ENCODE data around the gene LMF2.

Gene LMF2

DNA sequence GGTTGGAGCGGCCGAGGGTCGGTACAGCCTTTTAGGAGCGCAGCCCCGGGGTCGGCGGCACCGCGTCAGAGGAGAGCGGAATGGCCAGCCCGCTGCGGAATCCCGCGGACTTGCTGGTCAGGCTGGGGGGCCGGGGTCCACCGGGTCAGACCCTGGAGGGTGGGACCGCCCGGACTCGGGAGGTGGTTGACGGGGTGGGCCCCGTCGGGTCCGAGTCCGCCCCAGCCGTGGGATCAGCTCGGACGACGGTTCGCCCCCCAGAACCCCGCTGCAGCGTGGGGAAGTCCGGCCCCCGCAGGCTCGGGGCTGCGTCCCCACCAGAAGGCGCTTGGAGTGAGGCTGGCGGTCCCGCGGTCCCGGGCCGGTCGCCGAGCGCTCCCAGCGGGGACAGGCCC lies 26.5 kb downstream of the LMF2 start:
- no peak for DNase-seq

DNA sequence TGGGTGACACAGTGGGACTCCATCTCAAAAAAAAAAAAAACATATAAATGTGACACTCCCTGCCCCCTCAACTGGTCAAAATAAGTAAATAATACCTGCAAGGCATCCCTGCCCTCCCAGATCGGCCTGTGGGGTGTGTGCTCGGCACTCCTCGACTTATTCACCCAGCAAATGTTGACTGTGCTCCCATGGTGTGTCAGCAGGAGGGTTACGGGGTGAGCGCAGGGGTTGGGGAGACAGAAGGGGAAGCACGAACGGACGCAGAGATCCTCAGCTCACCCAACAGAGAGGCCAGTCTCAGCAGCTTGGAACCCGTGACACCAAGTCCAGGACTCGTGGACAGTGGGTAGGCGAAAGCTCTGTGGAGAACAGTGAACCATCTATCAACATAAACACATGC lies 27.8 kb downstream of the LMF2 start:
- DNase-seq = no peak

DNA sequence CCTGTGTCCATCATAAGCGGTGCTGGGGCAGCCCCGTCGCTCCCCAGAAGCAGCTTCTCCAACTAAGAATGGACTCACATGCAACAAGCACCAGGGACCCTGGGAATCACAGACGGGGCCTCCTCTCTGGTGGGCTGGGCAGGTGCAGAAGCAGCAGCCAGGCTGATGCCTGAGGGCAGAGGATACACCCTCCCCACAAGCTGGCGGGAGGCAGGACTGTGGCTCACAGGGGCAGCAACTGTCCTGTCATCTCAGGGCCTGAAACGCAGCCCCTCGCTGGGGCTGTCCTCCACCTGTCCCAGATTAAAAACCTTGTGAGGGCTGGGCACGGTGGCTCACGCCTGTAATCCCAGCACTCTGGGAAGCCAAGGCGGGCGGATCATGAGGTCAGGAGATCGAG lies 29.6 kb downstream of the LMF2 start:
- DNase-seq = no peak

DNA sequence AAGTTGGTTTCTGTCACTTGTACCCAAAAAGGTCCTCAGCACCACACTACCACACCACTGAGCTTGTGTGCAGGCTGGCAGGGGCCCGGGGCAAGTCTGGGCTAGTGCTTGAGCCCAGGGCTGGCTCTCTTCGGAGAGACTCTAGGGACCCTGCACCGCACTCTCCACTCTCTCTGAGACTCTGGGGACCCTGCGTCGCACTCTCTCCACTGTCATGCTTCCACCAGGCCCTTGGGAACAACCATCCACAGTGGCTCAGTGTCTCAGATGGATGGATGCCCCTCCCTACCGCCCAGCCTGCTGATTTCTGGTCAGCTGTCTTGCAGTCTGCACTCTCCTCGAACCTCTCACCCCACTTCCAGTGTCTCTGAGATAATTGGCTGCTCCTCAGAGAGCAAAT lies 30.6 kb downstream of the LMF2 start:
- DNase-seq = no peak

DNA sequence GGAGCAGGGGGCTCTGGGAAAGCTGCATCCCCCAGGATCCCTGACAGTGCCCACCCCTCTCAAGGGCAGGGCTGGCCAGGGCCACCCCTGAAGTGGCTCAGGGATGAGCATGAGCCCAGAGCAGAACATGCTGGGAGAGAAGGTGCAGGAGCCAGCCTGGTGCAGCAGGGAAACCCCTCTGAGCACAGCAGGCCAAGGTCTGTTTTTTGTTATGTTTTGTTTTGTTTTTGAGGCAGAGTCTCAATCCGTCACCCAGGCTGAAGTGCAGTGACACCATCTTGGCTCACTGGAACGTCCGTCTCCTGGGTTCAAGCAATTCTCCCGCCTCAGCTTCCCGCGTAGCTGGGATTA lies 31.9 kb downstream of the LMF2 start:
- DNase-seq = no peak

DNA sequence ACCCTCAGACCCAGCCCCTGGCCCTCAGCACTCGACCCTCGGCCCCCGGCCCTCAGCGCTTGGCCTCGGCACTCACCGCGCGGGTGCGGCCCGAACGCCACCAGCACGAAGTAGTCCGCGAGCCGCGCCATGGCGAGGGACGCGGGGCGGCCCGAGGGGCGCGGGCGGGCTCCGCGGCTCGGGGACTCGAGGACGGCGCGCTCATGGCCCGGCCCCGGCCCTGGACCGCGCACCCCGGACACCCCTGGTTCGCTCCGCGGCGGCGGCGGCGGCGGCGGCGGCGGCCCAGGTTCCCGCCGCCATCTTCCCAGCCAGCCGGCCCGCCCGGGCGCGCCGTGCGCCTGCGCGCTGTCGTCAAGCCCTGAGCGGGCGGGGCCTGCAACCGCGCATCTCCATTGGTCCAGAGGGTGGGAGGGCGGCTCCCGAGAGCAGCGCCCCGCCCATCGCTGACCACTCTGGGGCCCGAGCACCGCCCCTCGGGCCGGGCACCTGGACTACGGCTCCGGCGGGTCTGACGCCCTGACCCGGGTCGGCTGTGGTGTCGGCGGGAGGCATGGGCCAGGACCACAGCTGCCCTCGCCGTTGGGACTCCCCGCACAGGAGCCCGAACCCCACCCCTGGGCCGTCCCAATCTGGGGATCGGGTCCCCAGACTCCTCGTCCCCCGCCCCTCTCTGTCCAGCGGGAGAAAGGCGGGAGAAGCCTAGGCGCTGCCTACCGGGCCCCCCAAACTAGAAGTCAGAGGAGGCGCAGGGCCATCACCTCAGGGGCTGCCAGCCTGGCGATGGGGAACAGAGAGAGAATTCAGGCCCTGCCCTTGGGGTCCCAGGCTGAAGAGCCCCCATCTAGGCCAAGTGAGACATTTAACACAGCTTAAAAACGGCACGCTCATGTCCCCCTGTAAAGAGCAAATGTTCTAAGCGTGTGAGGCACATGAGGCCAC lies 32.5 kb downstream of the LMF2 start, which contains the start of gene SBF1:
Gene SBF1 (minus strand): TSS at position 326 of the 942 bp plus-strand sequence. CDS start 195 bp downstream, at position 131.
- peak; percentile 90 for DNase-seq

DNA sequence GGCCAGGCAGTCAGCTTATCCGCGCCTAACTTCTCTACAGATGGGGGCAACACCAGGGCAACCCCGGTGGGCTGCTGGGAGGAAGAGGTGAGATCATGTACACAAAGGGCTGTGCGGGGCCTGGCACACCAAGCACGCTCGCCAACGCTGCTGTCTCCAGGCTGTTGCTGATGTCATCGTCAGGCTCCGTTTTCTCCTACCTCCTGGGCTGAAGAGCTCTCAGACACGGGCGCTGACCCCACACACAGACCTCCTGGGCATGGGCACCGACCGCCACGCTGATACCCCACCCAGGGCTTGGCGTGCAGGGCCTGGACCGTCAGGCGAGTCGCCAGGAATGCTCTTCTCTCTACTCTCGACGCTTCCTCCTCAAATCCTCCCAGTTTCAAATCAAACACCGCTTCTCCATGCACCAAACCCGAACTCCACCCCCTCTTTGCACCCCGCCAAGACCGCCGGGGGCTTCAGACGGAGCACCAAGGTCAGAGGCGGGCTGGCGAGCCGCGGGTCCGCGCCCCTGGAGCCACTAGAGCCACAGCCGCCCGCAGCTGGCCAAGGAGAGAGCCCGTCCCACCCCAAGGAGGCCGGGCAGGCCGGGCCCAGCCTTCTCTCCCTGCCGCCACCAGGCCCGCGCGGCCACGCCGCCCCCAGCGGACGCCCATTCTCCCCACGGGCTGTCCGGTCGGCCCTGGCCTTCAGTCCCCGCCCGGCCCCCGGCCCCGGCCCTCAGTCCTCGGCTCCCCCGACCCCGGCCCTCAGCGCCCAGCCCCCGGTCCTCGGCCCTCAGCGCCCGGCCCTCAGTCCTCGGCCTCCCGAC lies 33.4 kb downstream of the LMF2 start:
- DNase-seq = no peak

DNA sequence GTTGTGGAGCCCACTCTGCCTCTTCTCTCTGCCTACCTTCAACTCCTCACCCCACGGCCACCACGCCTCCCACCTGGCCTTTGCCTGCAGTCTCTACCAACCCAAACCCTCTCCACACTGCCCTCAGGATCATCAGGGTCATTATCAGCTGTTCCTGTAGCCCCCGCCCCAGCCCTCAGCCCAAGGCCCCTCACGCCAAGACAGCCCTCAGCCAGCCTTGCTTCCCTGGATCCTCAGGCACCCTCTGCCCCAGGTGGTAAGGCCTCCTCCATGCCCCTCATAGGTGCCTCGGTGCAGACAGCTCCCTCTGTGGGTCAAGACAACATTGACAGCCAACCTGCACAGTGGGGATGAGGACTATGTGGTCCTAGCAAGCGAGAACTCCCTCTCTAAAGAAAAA lies 34.4 kb downstream of the LMF2 start:
- peak; percentile 71 for DNase-seq

DNA sequence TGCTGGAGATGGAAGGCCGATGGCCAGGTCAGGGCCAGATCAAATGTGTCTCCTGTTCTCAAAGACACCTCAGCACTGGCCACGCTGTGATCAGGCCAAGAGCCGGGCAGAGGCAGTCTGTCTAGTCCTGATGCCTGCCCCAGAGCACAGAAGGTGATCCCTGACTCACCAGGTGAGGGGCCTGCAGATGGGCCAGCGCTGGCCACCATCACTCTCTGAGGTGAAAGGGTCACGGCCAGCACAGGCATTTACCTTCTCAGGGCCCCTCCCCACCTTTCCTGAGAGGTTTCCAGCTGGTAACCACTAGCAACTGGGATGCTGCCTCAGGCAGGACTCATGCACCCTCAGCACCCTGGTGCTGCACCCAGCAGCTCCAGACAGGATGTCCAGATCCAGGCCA lies 35.5 kb downstream of the LMF2 start:
- DNase-seq = no peak

DNA sequence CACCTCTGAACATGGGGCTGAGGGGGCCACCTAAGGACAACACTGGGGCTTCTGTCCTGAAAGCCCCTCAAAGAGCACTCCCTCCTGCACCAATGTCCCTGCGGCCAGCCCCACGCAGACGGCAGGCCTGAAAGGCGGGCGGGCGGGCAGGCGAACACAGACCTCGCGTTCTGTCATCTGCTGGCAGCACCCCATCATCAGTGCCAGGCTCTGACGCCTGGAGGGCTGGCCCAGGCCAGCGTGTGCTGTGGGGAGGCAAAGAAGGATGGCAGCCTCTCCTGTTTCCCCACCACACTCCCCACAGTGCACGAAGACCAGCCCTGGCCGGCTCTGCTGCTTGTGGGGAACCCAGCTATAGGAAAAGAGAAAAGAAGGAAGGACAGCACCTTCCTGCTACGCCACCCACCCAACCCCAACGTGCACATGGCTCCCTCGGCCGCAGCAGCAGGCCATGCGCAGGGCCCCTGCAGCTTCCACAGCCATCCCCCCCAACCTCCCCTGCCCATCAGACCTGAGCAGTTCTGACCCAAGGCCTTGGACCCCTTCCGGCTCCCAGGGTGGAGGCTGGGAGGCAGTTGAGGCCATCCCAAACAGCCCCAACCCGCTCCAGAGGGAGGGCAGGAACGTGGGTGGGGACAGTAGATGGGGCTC lies 36.2 kb downstream of the LMF2 start:
- no peak for DNase-seq

DNA sequence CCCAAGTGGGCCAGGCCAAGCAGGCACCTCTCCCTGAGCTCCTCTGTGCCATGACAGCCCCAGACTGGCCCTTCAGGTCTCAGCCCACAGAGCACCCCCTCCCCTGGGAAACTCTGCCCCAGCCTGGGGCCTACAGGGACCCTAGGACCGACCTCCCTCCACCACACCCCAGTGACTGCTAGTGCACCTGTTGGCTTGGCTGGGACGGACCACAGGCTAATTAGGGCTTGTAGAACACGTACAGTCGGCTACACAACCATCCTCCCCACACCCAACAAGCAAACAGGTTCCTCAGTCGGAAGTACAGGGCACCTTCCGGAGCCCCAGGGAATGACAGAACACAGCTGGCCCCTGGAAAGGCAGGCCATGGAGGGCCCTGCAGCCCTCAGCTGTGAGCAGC lies 37.0 kb downstream of the LMF2 start:
- DNase-seq = no peak

DNA sequence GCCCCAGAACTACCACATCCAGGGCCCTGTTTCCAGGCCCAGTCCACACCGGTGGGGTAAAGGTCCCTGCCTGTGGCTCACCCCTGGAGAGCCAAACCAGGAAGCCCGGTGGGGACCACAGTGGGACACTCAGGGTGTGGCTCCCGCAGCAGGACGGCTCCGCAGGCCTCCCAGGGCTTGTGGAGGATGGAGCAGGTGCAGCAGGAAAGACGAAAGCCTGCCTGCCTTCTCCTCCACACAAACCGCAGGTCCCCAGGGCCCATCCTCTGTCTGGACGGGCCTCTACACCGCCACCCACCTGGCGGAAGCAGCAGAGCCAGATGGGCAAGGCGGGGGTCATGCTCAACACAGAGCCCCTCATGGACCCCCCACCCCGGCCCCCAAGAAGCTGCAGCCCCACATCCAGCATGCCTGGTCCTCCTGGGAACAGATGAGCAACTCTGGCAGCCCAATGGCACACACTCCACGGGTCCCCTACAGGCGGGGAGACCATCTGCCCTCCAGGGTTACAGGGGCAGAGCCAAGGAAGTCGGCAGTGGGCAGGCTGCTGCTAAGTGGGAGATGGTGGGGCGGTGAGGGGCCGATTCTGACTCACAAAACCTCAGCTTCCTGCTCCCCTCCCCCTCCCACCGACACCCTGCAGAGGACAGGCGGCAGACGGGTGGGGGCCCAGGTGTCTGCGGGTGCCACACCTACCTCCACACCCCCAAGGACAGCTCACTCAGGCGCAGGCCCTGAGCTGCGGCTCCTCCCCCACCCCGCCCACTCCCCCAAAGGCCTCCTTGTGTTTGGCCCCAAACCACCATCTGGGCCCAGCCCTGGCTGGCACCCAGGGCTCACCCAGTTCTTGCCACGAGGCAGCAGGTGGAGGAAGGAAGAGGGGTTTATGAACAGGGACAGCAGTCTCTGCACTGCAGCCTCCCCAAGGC lies 37.9 kb downstream of the LMF2 start:
- peak; percentile 98 for DNase-seq

DNA sequence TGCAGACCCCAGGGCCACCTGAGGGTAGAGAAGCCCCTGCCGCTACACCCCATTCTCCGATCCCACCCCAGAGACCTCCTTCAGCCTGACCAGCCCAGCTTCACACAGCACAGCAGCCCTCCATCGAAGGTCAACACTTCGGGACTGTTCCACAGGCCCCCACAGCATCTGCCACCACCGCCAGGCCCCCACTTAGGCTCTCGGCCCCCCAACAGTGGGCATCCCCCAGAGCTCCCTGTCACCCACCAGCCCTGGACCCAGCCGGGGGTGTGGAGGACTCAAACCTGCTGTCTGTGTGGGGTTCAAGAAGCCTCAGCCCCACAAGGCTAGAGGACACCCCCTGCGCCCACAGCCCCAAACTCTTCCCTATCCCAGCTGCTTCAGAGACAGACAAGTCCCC lies 38.9 kb downstream of the LMF2 start:
- no peak for DNase-seq

DNA sequence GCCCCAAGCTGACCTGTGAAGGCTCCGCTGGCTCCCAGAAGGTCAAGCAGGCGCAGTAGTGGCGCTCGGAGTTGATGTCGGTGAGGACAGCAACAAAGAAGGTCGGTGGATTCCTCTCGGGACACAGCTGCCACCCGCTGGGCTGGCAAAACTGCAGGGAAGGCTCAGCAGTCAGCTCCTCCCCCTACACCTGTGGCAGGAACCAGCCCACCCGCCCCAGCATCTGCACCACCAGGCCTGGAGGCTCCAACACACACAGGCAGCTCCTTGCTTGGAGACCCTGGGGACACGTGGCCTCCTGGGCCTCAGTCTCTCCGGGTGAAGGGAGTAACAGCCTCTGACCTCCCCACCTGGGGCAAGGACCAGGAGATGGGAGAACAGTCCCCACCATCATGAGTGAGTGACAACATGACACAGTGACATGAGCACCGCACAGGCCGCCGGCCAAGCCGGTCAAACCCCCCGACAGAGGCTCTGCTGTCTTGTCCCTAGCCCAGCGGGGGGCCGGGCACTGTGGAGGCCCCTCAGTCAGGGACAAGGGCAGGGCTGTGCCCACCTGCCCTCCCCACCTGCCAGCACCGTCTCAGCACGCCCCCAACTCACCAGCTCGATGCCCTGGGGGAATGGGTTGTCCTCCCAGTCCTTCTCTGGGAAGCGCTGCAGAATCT lies 39.6 kb downstream of the LMF2 start:
- DNase-seq = no peak

DNA sequence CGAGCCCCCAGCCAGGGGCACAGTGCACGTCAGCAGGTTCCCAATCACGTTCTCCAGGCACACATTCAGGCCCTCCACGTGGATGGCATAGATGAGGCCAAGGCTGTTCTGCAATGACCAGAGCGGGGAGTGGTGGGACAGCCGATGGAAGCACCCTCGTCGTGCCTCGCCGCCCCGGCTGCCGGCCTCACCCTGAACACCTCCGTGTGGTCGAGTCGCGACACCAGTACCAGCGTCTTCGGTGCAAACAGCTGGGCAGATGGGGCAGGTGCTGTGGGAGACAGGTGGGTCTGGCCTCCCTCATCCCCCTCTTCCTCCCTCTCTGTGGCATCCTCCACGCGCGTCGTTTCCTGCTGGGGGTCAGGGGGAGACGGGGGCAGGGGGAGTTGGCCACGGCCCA lies 40.2 kb downstream of the LMF2 start:
- DNase-seq = no peak

DNA sequence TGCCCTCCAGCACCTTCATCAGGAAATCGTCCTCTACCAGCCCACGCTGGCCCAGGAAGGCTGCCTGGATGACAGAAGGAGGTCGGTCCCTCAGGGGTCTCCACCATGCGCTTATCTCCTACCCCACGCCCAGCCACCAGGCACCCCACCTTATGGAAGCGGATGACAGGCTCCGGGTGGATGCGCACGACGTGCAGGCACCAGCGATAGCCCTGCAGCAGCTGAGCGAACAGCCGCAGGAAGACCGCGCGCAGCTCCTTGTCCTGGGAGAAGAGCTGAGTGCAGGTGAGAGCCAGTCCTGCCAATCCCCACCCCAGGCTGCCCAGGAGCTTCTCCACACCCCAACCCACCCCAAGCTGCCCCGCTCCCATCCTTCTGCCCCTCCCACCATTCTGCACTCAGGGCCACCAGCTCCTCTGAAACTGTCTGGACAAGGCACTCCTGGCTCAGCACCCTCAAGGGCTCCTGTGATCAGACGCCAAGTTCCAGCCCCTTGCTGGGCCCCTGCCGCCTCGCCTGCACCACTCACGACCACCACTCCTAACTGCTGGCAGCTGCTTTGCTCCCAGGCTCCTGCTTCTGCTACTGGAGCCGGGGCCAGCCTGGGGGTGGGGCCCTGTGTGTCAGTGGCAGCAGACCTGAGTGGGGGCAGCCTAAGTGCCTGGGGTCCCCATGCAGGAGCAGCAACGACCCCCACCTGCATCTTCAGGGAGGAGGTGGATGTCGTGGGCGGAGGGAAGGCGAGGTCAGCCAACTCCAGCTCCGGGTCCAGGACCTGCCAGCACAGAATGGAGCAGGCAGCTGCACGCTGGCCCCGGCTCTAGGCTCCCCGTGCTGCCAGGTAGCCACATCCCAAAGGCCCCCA lies 42.2 kb downstream of the LMF2 start:
- no peak for DNase-seq

DNA sequence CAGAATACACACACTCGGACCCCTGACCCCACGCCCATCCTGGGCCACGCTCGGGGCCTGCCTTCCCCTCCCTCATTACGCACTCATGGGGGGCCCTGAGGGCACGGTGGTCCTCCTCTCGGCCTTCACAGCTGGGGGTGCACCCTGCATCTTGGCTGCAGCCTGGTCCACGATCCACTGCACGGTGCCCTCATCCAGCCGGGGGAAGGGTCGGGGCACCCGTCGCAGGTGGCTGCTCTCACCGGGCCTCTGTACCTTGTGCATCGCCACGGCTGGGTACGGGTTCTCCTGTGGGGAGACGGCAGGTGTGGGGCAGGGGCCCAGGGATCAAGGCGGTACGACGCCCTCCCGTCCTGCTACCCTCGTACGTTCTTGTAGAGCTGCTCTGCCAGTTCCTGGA lies 43.1 kb downstream of the LMF2 start:
- DNase-seq = no peak

DNA sequence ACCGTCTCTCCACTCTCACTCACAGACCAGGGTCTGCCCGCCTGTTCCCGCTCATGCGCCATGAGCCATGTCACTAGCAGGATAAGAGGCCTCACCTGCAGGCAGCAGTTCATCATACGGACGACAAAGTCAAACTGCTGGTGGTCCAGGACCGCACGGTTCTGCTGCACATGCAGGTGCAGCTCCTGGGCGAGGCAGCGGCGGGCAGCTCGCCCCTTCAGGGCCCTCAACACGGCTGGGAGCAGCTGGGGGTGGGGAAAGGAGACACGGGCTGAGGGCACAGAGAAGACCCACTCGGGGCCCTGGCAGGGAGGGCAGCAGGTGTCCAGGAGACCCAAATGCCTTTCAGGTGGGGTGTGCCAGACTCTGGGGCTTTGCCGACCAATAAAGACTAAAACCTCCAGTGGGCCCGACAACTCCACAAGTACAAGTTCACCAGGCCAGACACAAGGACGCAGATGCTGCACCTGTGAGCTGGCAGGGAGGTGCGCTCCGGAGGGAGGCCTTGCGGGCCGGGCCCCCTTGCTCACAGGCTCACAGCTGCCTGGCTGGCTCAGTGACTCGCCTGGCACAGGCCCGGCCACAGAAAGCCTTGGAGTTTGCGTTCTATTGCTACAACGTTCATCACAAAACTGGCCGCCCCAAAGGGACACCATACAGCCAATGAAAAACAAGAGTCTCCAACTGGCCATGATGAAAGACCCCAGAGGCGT lies 44.2 kb downstream of the LMF2 start:
- no peak for DNase-seq

DNA sequence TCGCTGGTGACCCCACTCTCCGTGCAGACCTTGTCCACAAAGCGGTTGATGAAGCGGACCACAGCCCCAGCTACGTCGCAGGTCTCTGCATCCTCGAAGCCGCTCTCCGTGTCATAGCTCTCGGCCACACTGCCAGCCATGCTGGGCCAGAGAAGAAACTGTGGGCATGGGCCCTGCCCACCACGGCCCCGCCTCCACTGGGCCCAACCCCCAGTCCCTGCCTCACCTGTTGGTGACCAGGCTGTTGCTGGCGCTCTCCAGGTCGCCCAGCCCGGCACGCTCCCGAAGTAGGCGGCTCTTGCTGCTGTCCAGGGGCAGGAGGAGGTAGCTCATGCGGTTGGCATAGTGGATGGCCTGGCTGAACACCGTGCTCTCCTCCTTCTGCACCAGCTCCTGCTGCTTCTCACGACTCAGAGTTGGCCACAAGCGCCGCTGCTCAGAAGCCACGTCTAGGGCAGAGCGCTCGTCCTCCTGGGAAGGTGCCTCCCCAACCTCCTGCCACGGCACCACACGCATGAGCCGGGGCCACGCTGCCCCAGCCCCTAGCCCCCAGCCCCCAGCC lies 45.4 kb downstream of the LMF2 start:
- DNase-seq = no peak

DNA sequence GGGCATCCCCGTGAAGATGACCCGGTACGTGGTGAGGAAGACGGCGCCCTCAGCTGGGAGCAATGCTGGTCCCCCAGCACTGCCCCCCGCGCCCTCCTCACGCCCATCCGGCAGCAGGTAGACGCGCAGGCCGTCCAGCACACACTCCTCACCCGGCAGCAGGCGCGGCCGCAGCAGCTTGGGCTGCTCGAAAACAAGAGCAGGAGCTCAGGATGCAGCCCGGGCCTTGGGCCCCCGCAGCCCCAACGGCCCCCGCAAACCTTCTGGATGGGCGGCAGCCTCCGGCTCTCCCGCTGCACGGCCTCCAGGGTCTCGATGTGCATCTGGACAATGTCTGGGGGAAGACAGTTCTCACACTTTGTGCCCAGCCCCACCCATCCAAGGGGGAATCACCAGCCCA lies 46.0 kb downstream of the LMF2 start:
- no peak for DNase-seq

Data from CD4-positive, alpha-beta T cell treated with Interleukin-10 for 1 hour (primary cell).